Upper lobe of right lung (tissue), 1 donor: ENCODE results near the gene SEL1L3. TPM values are rescaled to one million over a fixed set of nuclear protein-coding genes. Genes with fewer than 3 reads are reported as not detected.

Source experiments
- ATAC-seq: fragments of 200-7000 bp; cut with Tn5 transposase; one replicate; pipeline ENCODE4 v1.9.1; 2020; ENCODE audit warnings: mild to moderate bottlenecking, moderate library complexity
- DNase-seq: peaks from one replicate; pipeline ENCODE4 v3.0.0-alpha.2; 2020
- H3K27ac ChIP-seq: fragments of 200-600 bp; one replicate; pipeline ENCODE4 v1.8.0; 2022
- H3K27me3 ChIP-seq: fragments of 200-600 bp; one replicate; pipeline ENCODE4 v1.8.0; 2022; ENCODE audit warnings: mild to moderate bottlenecking
- H3K36me3 ChIP-seq: fragments of 200-600 bp; one replicate; pipeline ENCODE4 v1.8.0; 2022
- H3K4me1 ChIP-seq: fragments of 200-600 bp; one replicate; pipeline ENCODE4 v1.8.0; 2022
- H3K4me3 ChIP-seq: fragments of 200-600 bp; one replicate; pipeline ENCODE4 v1.8.0; 2022; ENCODE audit warnings: mild to moderate bottlenecking
- H3K9me3 ChIP-seq: fragments of 200-600 bp; one replicate; pipeline ENCODE4 v1.8.0; 2022
- intact Hi-C: fragments of 100-400 bp; cut with DNase I; formaldehyde crosslinking; loops from one replicate; pipeline ENCODE4 v1.11.0; 2022
- total RNA-seq: library from RNA; stranded (reverse); fragmentation: NEBNext Ultra II Directional; extraction: Animal tissue kit (Norgen Biotek cat#: 25700); gene quantifications from one replicate; pipeline ENCODE4 v1.2.1, GENCODE V29; 2021
- TF ChIP-seq, protein P1 (sequence below): fragments of 200-600 bp; IDR thresholded peaks from one replicate; pipeline ENCODE4 v1.8.0; 2022; ENCODE audit warnings: antibody characterized with exemption
- donor health status: DM: no; HTN: yes; CAD: no; lungs with severe emphysema.

Gene SEL1L3
- total RNA-seq, 1 donor from 2014 or later = 69.2 TPM

DNA sequence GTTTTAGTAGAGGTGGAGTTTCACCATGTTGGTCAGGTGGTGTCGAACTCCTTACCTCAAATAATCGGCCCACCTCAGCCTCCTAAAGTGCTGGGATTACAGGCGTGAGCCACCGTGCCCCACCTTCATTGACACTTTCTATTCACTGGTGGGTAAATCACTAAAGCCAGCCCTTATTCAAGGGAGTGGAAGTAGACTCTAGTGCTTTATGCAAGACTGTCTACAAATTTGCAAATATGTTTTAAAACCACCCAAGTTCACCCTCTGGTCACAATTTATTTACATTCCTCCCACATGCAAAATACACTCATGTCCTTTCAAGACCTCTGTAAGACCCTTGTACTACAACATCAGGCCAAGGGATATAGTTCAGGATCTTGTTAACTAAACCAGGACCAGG is 162.1 kb downstream of the SEL1L3 start:
- intact Hi-C loops = no loop called here
- ATAC-seq (no peak), DNase-seq (no peak)
- H3K36me3 ChIP-seq = no peaks in the 10 kb centered on the region
- no peaks in the 10 kb centered on the region for H3K4me1 ChIP-seq
- H3K9me3 ChIP-seq = no peaks in the 10 kb centered on the region
- no peak overlapping the region for H3K4me3 ChIP-seq
- H3K27me3 ChIP-seq = no peaks in the 10 kb centered on the region
- no peak overlapping the region for H3K27ac ChIP-seq
- TF ChIP-seq, protein P1, sequence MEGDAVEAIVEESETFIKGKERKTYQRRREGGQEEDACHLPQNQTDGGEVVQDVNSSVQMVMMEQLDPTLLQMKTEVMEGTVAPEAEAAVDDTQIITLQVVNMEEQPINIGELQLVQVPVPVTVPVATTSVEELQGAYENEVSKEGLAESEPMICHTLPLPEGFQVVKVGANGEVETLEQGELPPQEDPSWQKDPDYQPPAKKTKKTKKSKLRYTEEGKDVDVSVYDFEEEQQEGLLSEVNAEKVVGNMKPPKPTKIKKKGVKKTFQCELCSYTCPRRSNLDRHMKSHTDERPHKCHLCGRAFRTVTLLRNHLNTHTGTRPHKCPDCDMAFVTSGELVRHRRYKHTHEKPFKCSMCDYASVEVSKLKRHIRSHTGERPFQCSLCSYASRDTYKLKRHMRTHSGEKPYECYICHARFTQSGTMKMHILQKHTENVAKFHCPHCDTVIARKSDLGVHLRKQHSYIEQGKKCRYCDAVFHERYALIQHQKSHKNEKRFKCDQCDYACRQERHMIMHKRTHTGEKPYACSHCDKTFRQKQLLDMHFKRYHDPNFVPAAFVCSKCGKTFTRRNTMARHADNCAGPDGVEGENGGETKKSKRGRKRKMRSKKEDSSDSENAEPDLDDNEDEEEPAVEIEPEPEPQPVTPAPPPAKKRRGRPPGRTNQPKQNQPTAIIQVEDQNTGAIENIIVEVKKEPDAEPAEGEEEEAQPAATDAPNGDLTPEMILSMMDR = no peak

DNA sequence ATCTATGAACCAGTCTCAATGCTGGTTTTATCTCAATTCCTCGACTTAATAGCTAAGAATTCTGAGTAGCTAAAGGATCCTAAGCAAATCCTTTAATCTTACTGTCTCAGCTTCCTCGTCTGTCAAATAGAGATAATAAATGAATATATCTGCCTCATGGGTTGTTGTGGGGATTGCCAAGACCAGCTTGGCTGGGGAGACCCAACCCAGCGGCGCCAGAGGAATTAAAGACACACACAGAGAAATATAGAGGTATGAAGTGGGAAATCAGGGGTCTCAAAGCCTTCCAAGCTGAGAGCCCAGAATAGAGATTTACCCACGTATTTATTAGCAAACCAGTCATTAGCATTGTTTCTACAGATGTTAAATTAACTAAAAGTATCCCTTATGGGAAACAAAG is 165.3 kb downstream of the SEL1L3 start:
- intact Hi-C loops = no loop called here

More for the DNA sequence above, 165.3 kb downstream of the SEL1L3 start:
- Histone ChIP-seq H3K27ac (no peak overlapping the region), H3K36me3 (no peaks in the 10 kb centered on the region), H3K4me1 (no peaks in the 10 kb centered on the region), H3K4me3 (no peak overlapping the region), H3K27me3 (no peaks in the 10 kb centered on the region), H3K9me3 (no peaks in the 10 kb centered on the region)
- ATAC-seq = no peak
- TF ChIP-seq, protein P1 = no peak
- no peak for DNase-seq

Other genes with a start within 250 kb of the SEL1L3 start
- 2,903 TPM for gene SLC34A2, start 207.1 kb downstream of the SEL1L3 start, total RNA-seq
- 25.2 TPM for gene SMIM20, start 51.2 kb upstream of the SEL1L3 start, total RNA-seq